ENCODE data around the gene LTBP2. TPM values are rescaled to one million over a fixed set of nuclear protein-coding genes. Genes with fewer than 3 reads are reported as not detected.

The LTBP2 gene
- total and polyA plus RNA-seq, 5 donors from 2014 or later: 0.02 to 0.54 (median 0.17) TPM

DNA sequence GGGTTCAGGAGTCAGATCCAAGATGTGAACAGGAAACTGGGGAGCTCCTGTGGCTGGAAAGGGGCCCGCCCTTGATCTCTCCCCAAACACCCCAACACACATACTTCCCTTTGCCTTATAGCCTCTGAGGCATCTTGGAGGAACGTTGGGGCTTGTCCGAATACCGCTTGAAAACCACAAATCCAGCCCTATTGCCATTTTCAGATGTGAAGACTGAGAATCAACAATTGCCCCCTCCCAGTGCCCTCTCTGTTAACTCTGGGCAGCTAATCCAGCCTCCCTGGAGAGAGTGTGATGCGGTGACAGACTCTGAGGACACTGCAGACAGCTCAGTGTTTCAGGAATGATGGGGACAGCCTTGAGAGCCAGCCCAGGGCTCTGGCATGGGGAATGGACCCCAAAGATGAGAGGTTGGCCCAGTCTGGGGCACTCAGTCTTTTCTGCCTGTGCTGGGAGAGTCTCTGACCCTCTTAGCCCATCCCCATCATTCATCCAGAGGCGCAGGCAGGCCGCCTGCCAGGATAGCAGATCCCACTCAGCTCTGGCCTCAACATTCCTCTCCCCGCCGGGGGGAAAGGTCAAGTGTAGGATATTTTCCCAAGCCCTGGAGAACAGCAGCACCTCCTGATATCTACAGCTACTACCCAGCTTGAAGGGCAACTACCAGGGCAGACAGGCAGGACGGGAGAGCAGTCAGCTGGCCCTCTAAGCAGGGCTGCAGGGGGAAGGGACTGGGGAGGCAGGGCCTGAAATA is 24.6 kb upstream of the LTBP2 start:
- Mint-ChIP-seq H3K4me3 (no peak overlapping the region), H3K27me3 (peaks cover 8% of the 10 kb centered on the region), H3K27ac (no peak overlapping the region), H3K9me3 (no peaks in the 10 kb centered on the region), H3K4me1 (no peaks in the 10 kb centered on the region), H3K36me3 (peaks cover 4% of the 10 kb centered on the region)
- Histone ChIP-seq H3K27me3 (ENCODE audit: control insufficient read depth, insufficient read depth, low read length) (peaks cover 2% of the 10 kb centered on the region), H3K9me3 (ENCODE audit: control insufficient read depth in 2 of 2, low read length in 2 of 2) (no peaks in the 10 kb centered on the region), H3K27ac (ENCODE audit: insufficient read depth, low read length, poor library complexity, severe bottlenecking) (no peak overlapping the region), H3K4me3 (ENCODE audit: low read depth, low read length) (no peak overlapping the region), H3K4me1 (ENCODE audit: control insufficient read depth, insufficient read depth, low read length, poor library complexity, severe bottlenecking) (no peaks in the 10 kb centered on the region), H3K36me3 (ENCODE audit: control insufficient read depth, insufficient read depth, low read length) (no peaks in the 10 kb centered on the region)
- ATAC-seq (ENCODE audit: low read depth in 2 of 2) (no peak), DNase-seq (no peak)

DNA sequence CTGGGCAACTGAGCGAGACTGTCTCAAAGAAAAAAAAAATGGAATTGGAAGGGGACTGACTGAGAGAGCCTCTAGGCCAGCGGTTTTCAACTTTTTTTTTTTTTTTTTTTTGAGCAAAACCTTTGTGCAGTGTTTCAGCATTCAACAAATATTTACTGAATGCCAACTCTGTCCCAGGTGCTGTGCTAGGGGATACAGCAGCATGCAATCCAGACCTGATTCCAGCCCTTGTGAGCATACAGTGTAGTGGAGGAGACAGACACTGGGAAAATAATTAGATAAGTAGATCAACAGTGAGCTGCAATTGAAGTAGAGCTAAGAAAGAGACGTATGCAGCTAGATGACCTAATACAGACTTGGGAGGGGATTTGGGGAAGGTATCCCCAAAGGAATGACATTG is 23.8 kb upstream of the LTBP2 start:
- no peak for ATAC-seq (ENCODE audit: low read depth in 2 of 2)
- DNase-seq: no peak
- Histone ChIP-seq H3K27ac (ENCODE audit: insufficient read depth, low read length, poor library complexity, severe bottlenecking) (no peak overlapping the region), H3K9me3 (ENCODE audit: control insufficient read depth in 2 of 2, low read length in 2 of 2) (no peaks in the 10 kb centered on the region), H3K36me3 (ENCODE audit: control insufficient read depth, insufficient read depth, low read length) (no peaks in the 10 kb centered on the region), H3K4me3 (ENCODE audit: low read depth, low read length) (no peak overlapping the region), H3K4me1 (ENCODE audit: control insufficient read depth, insufficient read depth, low read length, poor library complexity, severe bottlenecking) (no peaks in the 10 kb centered on the region), H3K27me3 (ENCODE audit: control insufficient read depth, insufficient read depth, low read length) (peaks cover 2% of the 10 kb centered on the region)
- H3K27ac Mint-ChIP-seq: peak overlapping the region in 1 of 3 donors; percentile 53
- no peaks in the 10 kb centered on the region for H3K4me1 Mint-ChIP-seq
- no peak overlapping the region for H3K4me3 Mint-ChIP-seq
- no peaks in the 10 kb centered on the region for H3K9me3 Mint-ChIP-seq
- H3K36me3 Mint-ChIP-seq: peaks cover 4% of the 10 kb centered on the region
- H3K27me3 Mint-ChIP-seq: peaks cover 8% of the 10 kb centered on the region

DNA sequence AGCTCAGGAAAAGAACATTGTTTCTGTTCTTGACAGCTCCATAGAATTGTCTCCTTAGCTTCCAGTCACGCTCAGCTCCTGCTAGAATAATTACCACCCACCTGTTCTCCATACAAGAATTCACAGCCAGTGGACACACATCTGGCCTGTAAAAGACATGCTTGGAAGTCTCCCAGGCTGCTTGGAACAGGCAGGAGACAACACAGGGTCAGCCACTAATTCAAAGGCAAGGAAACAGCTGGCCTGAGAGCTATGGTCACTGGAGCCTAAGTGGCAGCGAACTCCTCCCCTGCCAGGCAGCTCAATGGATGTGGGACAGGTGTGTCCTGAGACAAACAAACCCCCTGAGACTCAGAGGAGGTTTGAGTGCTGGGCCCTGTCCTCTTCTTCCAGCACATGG is 22.9 kb upstream of the LTBP2 start:
- DNase-seq: no peak
- Histone ChIP-seq H3K36me3 (ENCODE audit: control insufficient read depth, insufficient read depth, low read length) (no peaks in the 10 kb centered on the region), H3K9me3 (ENCODE audit: control insufficient read depth in 2 of 2, low read length in 2 of 2) (no peaks in the 10 kb centered on the region), H3K27me3 (ENCODE audit: control insufficient read depth, insufficient read depth, low read length) (peaks cover 2% of the 10 kb centered on the region), H3K4me3 (ENCODE audit: low read depth, low read length) (no peak overlapping the region), H3K4me1 (ENCODE audit: control insufficient read depth, insufficient read depth, low read length, poor library complexity, severe bottlenecking) (no peaks in the 10 kb centered on the region), H3K27ac (ENCODE audit: insufficient read depth, low read length, poor library complexity, severe bottlenecking) (no peak overlapping the region)
- Mint-ChIP-seq H3K9me3 (peaks cover 0 to 1% (median 0%) of the 10 kb centered on the region in 7 donors), H3K4me1 (peaks cover 0 to under 1% (median 0%) of the 10 kb centered on the region in 4 donors), H3K36me3 (peaks cover under 1% of the 10 kb centered on the region), H3K4me3 (no peak overlapping the region), H3K27ac (no peak overlapping the region), H3K27me3 (peaks cover 6% of the 10 kb centered on the region)
- ATAC-seq (ENCODE audit: low read depth in 2 of 2): no peak

DNA sequence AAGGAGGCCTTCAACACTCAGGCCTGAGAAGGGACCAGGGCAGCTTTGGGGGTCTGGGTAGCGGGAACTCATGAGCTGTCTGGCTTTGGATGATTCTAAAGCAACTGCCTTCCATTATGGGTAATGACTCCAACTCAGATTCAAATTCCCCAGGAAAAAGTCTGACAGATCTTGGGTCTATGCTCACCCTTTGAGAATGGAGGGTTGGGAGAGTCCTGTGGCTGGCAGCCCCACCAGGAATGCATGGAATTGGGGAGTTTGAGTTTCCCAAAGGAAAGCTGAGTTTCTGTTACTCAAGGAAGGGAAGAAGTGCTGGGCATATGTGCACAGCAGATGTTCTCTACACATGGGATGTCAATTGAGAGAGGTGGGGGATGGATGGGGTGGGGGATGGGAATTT is 22.4 kb upstream of the LTBP2 start:
- no peak overlapping the region for H3K27ac Mint-ChIP-seq
- DNase-seq: no peak
- Histone ChIP-seq H3K9me3 (ENCODE audit: control insufficient read depth in 2 of 2, low read length in 2 of 2) (no peaks in the 10 kb centered on the region), H3K36me3 (ENCODE audit: control insufficient read depth, insufficient read depth, low read length) (no peaks in the 10 kb centered on the region), H3K27me3 (ENCODE audit: control insufficient read depth, insufficient read depth, low read length) (peaks cover 2% of the 10 kb centered on the region), H3K4me1 (ENCODE audit: control insufficient read depth, insufficient read depth, low read length, poor library complexity, severe bottlenecking) (no peaks in the 10 kb centered on the region), H3K4me3 (ENCODE audit: low read depth, low read length) (no peak overlapping the region), H3K27ac (ENCODE audit: insufficient read depth, low read length, poor library complexity, severe bottlenecking) (no peak overlapping the region)
- no peaks in the 10 kb centered on the region for H3K36me3 Mint-ChIP-seq
- peaks cover 4% of the 10 kb centered on the region for H3K27me3 Mint-ChIP-seq
- ATAC-seq (ENCODE audit: low read depth in 2 of 2): no peak
- H3K9me3 Mint-ChIP-seq: peaks cover 0 to 1% (median 0%) of the 10 kb centered on the region in 7 donors
- no peak overlapping the region for H3K4me3 Mint-ChIP-seq
- peaks cover 0 to 2% (median 0%) of the 10 kb centered on the region in 4 donors for H3K4me1 Mint-ChIP-seq

DNA sequence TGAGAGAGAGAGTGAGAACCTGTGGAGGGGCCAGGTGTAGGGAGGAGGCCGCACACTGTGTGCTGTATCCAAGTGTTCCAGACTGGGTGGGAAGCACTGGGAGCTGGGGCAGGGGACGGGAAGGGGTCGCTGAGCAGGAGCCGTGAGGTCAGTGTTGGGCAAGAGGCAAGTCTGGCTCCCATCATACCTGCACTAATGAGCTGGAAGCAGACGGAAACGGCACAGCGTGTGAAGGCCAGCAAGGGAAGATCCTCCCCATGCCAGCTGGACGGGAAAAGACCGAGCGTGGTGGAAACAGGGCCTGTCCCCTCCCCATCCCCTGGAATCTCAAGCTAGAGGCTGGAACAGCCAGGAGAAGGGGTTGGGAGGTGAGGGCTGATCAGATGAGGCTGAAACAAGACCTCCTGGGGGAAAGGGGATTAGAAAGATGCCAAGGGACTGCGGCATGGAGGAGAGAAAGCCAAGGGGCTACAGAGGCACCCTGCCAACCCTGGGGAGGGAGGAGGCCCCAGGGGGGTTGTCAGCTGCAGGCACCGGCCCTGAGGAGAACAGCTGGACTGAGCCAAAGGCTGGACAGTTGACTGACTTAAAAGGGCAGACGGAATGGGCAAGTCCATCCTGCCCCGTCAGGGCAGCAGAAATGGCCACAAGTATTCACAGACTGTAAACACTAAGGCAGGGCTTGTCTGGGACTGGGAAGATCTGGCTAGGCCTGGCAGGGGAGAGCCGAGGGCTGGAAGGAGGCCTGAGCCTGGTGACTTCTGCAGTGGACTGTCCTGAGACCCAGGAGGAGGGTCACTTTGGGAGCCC is 19.0 kb upstream of the LTBP2 start:
- Histone ChIP-seq H3K4me1 (ENCODE audit: control insufficient read depth, insufficient read depth, low read length, poor library complexity, severe bottlenecking) (no peaks in the 10 kb centered on the region), H3K36me3 (ENCODE audit: control insufficient read depth, insufficient read depth, low read length) (no peaks in the 10 kb centered on the region), H3K27me3 (ENCODE audit: control insufficient read depth, insufficient read depth, low read length) (peaks cover 1% of the 10 kb centered on the region), H3K27ac (ENCODE audit: insufficient read depth, low read length, poor library complexity, severe bottlenecking) (no peak overlapping the region), H3K9me3 (ENCODE audit: control insufficient read depth in 2 of 2, low read length in 2 of 2) (no peaks in the 10 kb centered on the region), H3K4me3 (ENCODE audit: low read depth, low read length) (no peak overlapping the region)
- no peak for ATAC-seq (ENCODE audit: low read depth in 2 of 2)
- Mint-ChIP-seq H3K4me1 (peaks cover 0 to 7% (median 0%) of the 10 kb centered on the region in 4 donors), H3K9me3 (peaks cover 0 to 1% (median 0%) of the 10 kb centered on the region in 7 donors), H3K27ac (peak overlapping the region in 2 of 3 donors; percentile 33 to 48), H3K36me3 (no peaks in the 10 kb centered on the region), H3K27me3 (peaks cover 8% of the 10 kb centered on the region), H3K4me3 (no peak overlapping the region)
- DNase-seq: no peak

DNA sequence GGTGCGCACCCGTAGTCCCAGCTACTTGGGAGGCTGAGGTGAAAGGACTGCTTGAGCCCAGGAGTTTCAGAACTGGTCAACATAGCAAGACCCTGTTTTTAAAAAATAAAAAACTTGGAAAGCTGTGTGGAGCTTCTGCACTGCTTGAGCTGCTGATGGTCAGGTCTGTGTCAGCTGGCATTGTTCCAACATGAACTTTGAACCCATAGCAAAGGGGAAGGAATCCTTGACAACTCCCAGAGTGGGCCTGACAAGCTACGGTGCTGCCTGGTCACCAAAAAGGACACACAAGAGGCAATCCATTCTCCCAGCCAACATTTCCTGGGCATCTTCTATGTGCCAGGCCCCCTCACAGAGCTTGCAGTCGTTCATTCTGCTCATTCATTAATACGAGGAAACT is 16.4 kb upstream of the LTBP2 start:
- ATAC-seq (ENCODE audit: low read depth in 2 of 2) (no peak), DNase-seq (no peak)
- no peak overlapping the region for H3K27ac ChIP-seq (ENCODE audit: insufficient read depth, low read length, poor library complexity, severe bottlenecking)
- peaks cover 0 to 7% (median 0%) of the 10 kb centered on the region in 4 donors for H3K4me1 Mint-ChIP-seq
- H3K4me1 ChIP-seq (ENCODE audit: control insufficient read depth, insufficient read depth, low read length, poor library complexity, severe bottlenecking): no peaks in the 10 kb centered on the region
- H3K4me3 ChIP-seq (ENCODE audit: low read depth, low read length): no peak overlapping the region
- H3K9me3 Mint-ChIP-seq: peaks cover 0 to 1% (median 0%) of the 10 kb centered on the region in 7 donors
- H3K36me3 Mint-ChIP-seq: peaks cover 5% of the 10 kb centered on the region
- no peak overlapping the region for H3K4me3 Mint-ChIP-seq
- no peaks in the 10 kb centered on the region for H3K9me3 ChIP-seq (ENCODE audit: control insufficient read depth in 2 of 2, low read length in 2 of 2)
- H3K27ac Mint-ChIP-seq: peak overlapping the region in 1 of 3 donors; percentile 62
- H3K27me3 ChIP-seq (ENCODE audit: control insufficient read depth, insufficient read depth, low read length): no peaks in the 10 kb centered on the region
- no peaks in the 10 kb centered on the region for H3K36me3 ChIP-seq (ENCODE audit: control insufficient read depth, insufficient read depth, low read length)
- peaks cover 4% of the 10 kb centered on the region for H3K27me3 Mint-ChIP-seq

DNA sequence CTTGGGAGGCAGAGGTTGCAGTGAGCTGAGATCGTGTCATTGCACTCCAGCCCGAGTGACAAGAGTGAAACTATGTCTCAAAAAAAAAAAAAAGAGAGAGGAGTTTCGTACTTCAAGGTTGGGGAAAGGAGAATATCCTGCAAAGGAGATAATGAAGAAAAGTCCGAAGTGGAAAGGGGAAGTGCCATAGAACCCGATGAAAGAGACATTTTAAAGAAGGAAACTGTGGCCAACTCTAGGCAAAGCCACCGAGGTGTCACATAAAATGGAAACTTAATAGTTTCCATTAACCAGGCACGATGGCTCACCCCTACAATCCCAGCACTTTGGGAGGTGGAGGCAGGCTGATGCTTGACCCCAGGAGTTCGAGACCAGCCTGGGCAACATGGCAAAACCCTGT is 15.0 kb upstream of the LTBP2 start:
- Histone ChIP-seq H3K27ac (ENCODE audit: insufficient read depth, low read length, poor library complexity, severe bottlenecking) (no peak overlapping the region), H3K4me3 (ENCODE audit: low read depth, low read length) (no peak overlapping the region), H3K27me3 (ENCODE audit: control insufficient read depth, insufficient read depth, low read length) (no peaks in the 10 kb centered on the region), H3K9me3 (ENCODE audit: control insufficient read depth in 2 of 2, low read length in 2 of 2) (no peaks in the 10 kb centered on the region), H3K36me3 (ENCODE audit: control insufficient read depth, insufficient read depth, low read length) (no peaks in the 10 kb centered on the region), H3K4me1 (ENCODE audit: control insufficient read depth, insufficient read depth, low read length, poor library complexity, severe bottlenecking) (no peaks in the 10 kb centered on the region)
- Mint-ChIP-seq H3K27ac (no peak overlapping the region), H3K36me3 (peaks cover 5% of the 10 kb centered on the region), H3K9me3 (peaks cover 0 to 1% (median 0%) of the 10 kb centered on the region in 7 donors), H3K27me3 (peaks cover 4% of the 10 kb centered on the region), H3K4me1 (peaks cover 0 to 7% (median 0%) of the 10 kb centered on the region in 4 donors), H3K4me3 (no peak overlapping the region)
- no peak for DNase-seq
- ATAC-seq (ENCODE audit: low read depth in 2 of 2): no peak
